A549 (cell line): ENCODE data around the gene EPB41L4B. TPM values are rescaled to one million over a fixed set of nuclear protein-coding genes. Genes with fewer than 3 reads are reported as not detected.

Experiments used
- ATAC-seq, 2 experiments: fragments of 200-7000 bp in 1 of 2; fragments of >200 bp in 1 of 2; cut with Nextera tagmentation in 1 of 2; cut with Tn5 transposase in 1 of 2; 3 replicates each; pipeline versions ENCODE4 v1.8.0 to v1.9.1; 2018 to 2020; ENCODE audit warnings: mild to moderate bottlenecking in 1 of 2, moderate library complexity in 1 of 2
- CTCF ChIA-PET: fragments of 300-600 bp; sonication (Branson Sonifier 250); formaldehyde crosslinking; extraction: SDS; loops from one replicate; lab custom pipeline; 2021; ENCODE audit warnings: antibody characterized with exemption, inconsistent platforms; lab: Yijun Ruan, JAX
- POLR2A ChIA-PET: fragments of 350-600 bp; formaldehyde crosslinking; extraction: SDS; loops from one replicate; lab custom pipeline; 2021; ENCODE audit warnings: antibody characterized with exemption, inconsistent platforms; lab: Yijun Ruan, JAX
- DNase-seq, 2 experiments: peaks; one replicate each; pipeline versions ENCODE4 v3.0.0 to v3.0.0-alpha.2; 2011 to 2016; ENCODE audit warnings: low read depth in 1 of 2, low spot score in 1 of 2
- FAIRE-seq: peaks from 2 replicates; lab custom pipeline; 2011; peaks lifted over from hg19 to GRCh38; lab: Jason Lieb, UNC
- H3K27ac ChIP-seq, 2 experiments: fragments of >200 bp; sonication (Bioruptor Twin); formaldehyde crosslinking; 3 replicates each; pipeline ENCODE4 v1.5.1; 2016 to 2017
- H3K4me1 ChIP-seq: fragments of >200 bp; sonication (Bioruptor Twin); formaldehyde crosslinking; 3 replicates; pipeline ENCODE4 v1.6.1; 2016
- H3K4me2 ChIP-seq: fragments of >200 bp; sonication (Bioruptor Twin); formaldehyde crosslinking; 3 replicates; pipeline ENCODE4 v1.6.1; 2016
- H3K4me3 ChIP-seq: fragments of >200 bp; sonication (Bioruptor Twin); formaldehyde crosslinking; 3 replicates; pipeline ENCODE4 v1.5.1; 2016
- H3K9me3 ChIP-seq: fragments of >200 bp; sonication (Bioruptor Twin); formaldehyde crosslinking; 3 replicates; pipeline ENCODE4 v1.6.1; 2016
- BCL3 ChIP-seq: fragments of >200 bp; sonication (Bioruptor Twin); formaldehyde crosslinking; IDR thresholded peaks from 3 replicates; pipeline ENCODE4 v1.6.1; 2016
- BHLHE40 ChIP-seq: IDR thresholded peaks from 2 replicates; pipeline ENCODE4 v1.6.1; 2012; ENCODE audit warnings: low read depth, low read length, inconsistent platforms
- CEBPB ChIP-seq, 2 experiments: fragments of >200 bp in 1 of 2; sonication (Bioruptor Twin) in 1 of 2; formaldehyde crosslinking in 1 of 2; IDR thresholded peaks; 2 replicates each; pipeline ENCODE4 v1.6.1; 2012 to 2016
- CHD2 ChIP-seq: fragments of 150-350 bp; IDR thresholded peaks from 2 replicates; pipeline ENCODE4 v1.6.1; 2014; ENCODE audit warnings: low read length; ENCODE audit not compliant: partially characterized antibody
- ESRRA ChIP-seq: fragments of 150-350 bp; IDR thresholded peaks from 2 replicates; pipeline ENCODE4 v1.6.1; 2014; ENCODE audit warnings: mild to moderate bottlenecking, low read length, borderline replicate concordance
- FOXS1 ChIP-seq: fragments of 250-450 bp; sonication (Bioruptor Pico); IDR thresholded peaks from 2 replicates; pipeline ENCODE4 v1.5.0; 2020; ENCODE audit warnings: mild to moderate bottlenecking, moderate library complexity
- HDAC2 ChIP-seq: fragments of 200-600 bp; sonication (generic); IDR thresholded peaks from 2 replicates; pipeline ENCODE4 v1.6.1; 2016
- HMGXB4 ChIP-seq: fragments of 250-450 bp; sonication (Bioruptor Pico); IDR thresholded peaks from 2 replicates; pipeline ENCODE4 v1.5.0; 2021; ENCODE audit warnings: mild to moderate bottlenecking, moderate library complexity, borderline replicate concordance
- HOXA7 ChIP-seq: fragments of 250-450 bp; sonication (Bioruptor Pico); IDR thresholded peaks from 2 replicates; pipeline ENCODE4 v1.5.0; 2020; ENCODE audit warnings: mild to moderate bottlenecking, moderate library complexity
- HOXB5 ChIP-seq: fragments of 250-450 bp; sonication (Bioruptor Pico); IDR thresholded peaks from 2 replicates; pipeline ENCODE4 v1.5.0; 2020; ENCODE audit warnings: mild to moderate bottlenecking, moderate library complexity
- JUNB ChIP-seq: fragments of >200 bp; sonication (Bioruptor Twin); formaldehyde crosslinking; IDR thresholded peaks from 2 replicates; pipeline ENCODE4 v1.6.1; 2016
- MAX ChIP-seq: IDR thresholded peaks from 2 replicates; pipeline ENCODE4 v1.6.1; 2012
- MAZ ChIP-seq: fragments of 150-350 bp; IDR thresholded peaks from 2 replicates; pipeline ENCODE4 v1.6.1; 2014; ENCODE audit warnings: antibody characterized with exemption, low read depth, low read length, borderline replicate concordance
- PBX3 ChIP-seq: IDR thresholded peaks from 2 replicates; pipeline ENCODE4 v1.6.1; 2012
- PHF8 ChIP-seq: fragments of 200-600 bp; sonication (generic); IDR thresholded peaks from 2 replicates; pipeline ENCODE4 v1.6.1; 2016; ENCODE audit warnings: low read depth, mild to moderate bottlenecking, antibody characterized with exemption, moderate library complexity, borderline replicate concordance
- POLR2AphosphoS2 ChIP-seq: conservative IDR thresholded peaks from 2 replicates; pipeline ENCODE4 v1.6.1; 2012; ENCODE audit warnings: low read length, improper control_type of control experiment, inconsistent platforms
- RAD21 ChIP-seq, 2 experiments: fragments of >200 bp in 1 of 2; sonication (Bioruptor Twin) in 1 of 2; formaldehyde crosslinking in 1 of 2; IDR thresholded peaks in 1 of 2; conservative IDR thresholded peaks in 1 of 2; 2 replicates in 1 of 2; 3 replicates in 1 of 2; pipeline ENCODE4 v1.6.1; 2012 to 2018; ENCODE audit warnings: inconsistent platforms in 1 of 2
- RCOR1 ChIP-seq: fragments of 150-350 bp; IDR thresholded peaks from 2 replicates; pipeline ENCODE4 v1.6.1; 2014; ENCODE audit warnings: antibody characterized with exemption, low read length, low read depth
- REST ChIP-seq: fragments of 200-600 bp; sonication (generic); IDR thresholded peaks from 2 replicates; pipeline ENCODE4 v1.6.1; 2016; ENCODE audit warnings: antibody characterized with exemption, mild to moderate bottlenecking, moderate library complexity
- SMC3 ChIP-seq: fragments of >200 bp; sonication (Bioruptor Twin); formaldehyde crosslinking; IDR thresholded peaks from 3 replicates; pipeline ENCODE4 v1.6.1; 2018; ENCODE audit warnings: inconsistent platforms
- SREBF2 ChIP-seq: fragments of 450-650 bp; IDR thresholded peaks from 2 replicates; pipeline ENCODE4 v1.6.1; 2014; ENCODE audit warnings: mild to moderate bottlenecking, moderate library complexity
- ZFP36 ChIP-seq: fragments of 450-650 bp; IDR thresholded peaks from 2 replicates; pipeline ENCODE4 v1.6.1; 2014; ENCODE audit warnings: borderline replicate concordance; ENCODE audit not compliant: partially characterized antibody
- ZNF302 ChIP-seq: fragments of 250-450 bp; sonication (Bioruptor Pico); IDR thresholded peaks from 2 replicates; pipeline ENCODE4 v1.9.0; 2021; ENCODE audit warnings: inconsistent platforms, mild to moderate bottlenecking, moderate library complexity
- ZSCAN20 ChIP-seq: fragments of 250-450 bp; sonication (Bioruptor Pico); IDR thresholded peaks from 2 replicates; pipeline ENCODE4 v1.8.0; 2022; ENCODE audit warnings: mild to moderate bottlenecking, moderate library complexity
- WGBS: methylation state at CpG from one replicate; pipeline ENCODE4 v1.1.6; 2017; ENCODE audit errors: missing lambda C conversion rate; 5-methylcytosine and 5-hydroxymethylcytosine counted together
- polyA plus RNA-seq, 4 experiments: library from polyadenylated mRNA; depleted of rRNA in 3 of 4; stranded (reverse); fragments of >200 nt; fragmentation: RNase III in 1 of 4; extraction: RNeasy Plus Mini Kit Qiagen cat#74134 plus additional on column Dnase treatment in 1 of 4; gene quantifications; 2 replicates in 3 of 4; 3 replicates in 1 of 4; pipeline ENCODE4 v1.2.3, GENCODE V29; 2011 to 2017

Gene EPB41L4B
- polyA plus RNA-seq, 2 of the 4 experiments (the other 2 are of a cell fraction), result 7.9 to 22.0 TPM

- ATAC-seq, result no peak
- TF ChIP-seq PBX3 (no peak), ESRRA (no peak), SREBF2 (no peak), JUNB (no peak), ZNF302 (CRISPR knock-in tag) (no peak), PHF8 (no peak), ZFP36 (no peak), ZSCAN20 (CRISPR knock-in tag) (no peak), HMGXB4 (CRISPR knock-in tag) (no peak), HDAC2 (no peak), REST (no peak), CEBPB (IDR thresholded peaks at IDR 0.05) (no peak)
- TF ChIP-seq, all 56 proteins: peak for 0
- POLR2A ChIA-PET, result no interaction called here
- Histone ChIP-seq H3K4me3 (no peak overlapping the region), H3K4me2 (no peak overlapping the region), H3K4me1 (no peaks in the 10 kb centered on the region), H3K27ac (no peak overlapping the region), H3K9me3 (no peaks in the 10 kb centered on the region)
- FAIRE-seq (no peak), DNase-seq (no peak)
- CTCF ChIA-PET, result no interaction called here
- 61% methylated on average over 4 of the region's 4 CpGs for WGBS
These were observed 108.1 kb downstream of the EPB41L4B start for GRCh38 chr9:109212768-109213167.

- TF ChIP-seq ESRRA, result no peak
- TF ChIP-seq MAX, result no peak
- no peak for TF ChIP-seq MAZ
- TF ChIP-seq SMC3, result no peak
- TF ChIP-seq CHD2, result no peak
- TF ChIP-seq BHLHE40, result no peak
- no peak for TF ChIP-seq HOXA7 (CRISPR knock-in tag)
- no peak for TF ChIP-seq RCOR1
- no peak for TF ChIP-seq HOXB5 (CRISPR knock-in tag)
- no peak for TF ChIP-seq RAD21 (conservative IDR thresholded peaks at IDR 0.05 in 1 of 2, IDR thresholded peaks at IDR 0.05 in 1 of 2)
- TF ChIP-seq BCL3, result no peak
- no peak for TF ChIP-seq SREBF2
- no peak for TF ChIP-seq POLR2AphosphoS2
- TF ChIP-seq FOXS1 (CRISPR knock-in tag), result no peak
- no peak for TF ChIP-seq HMGXB4 (CRISPR knock-in tag)
- POLR2A ChIA-PET, result no interaction called here
- H3K27ac ChIP-seq, result no peak overlapping the region
- FAIRE-seq, result no peak
- no peak overlapping the region for H3K4me2 ChIP-seq
- no peak overlapping the region for H3K4me3 ChIP-seq
- peak in 1 of 2 experiments; percentile 21 for DNase-seq
- CTCF ChIA-PET, result interaction anchor here (0.6 to 1.3 kb wide), 5 partner anchors 13 to 697 kb away, joined by 3 to 5 read pairs (median 4); no protein-coding TSS in a partner anchor
- no peak for ATAC-seq
- no peaks in the 10 kb centered on the region for H3K9me3 ChIP-seq
- H3K4me1 ChIP-seq, result no peaks in the 10 kb centered on the region
- WGBS, result 71% methylated on average over 1 of the region's 2 CpGs
These were observed 114.2 kb downstream of the EPB41L4B start for GRCh38 chr9:109206670-109207069.
